HG03439 (cell line): ENCODE data around the gene MORN1.

Experiments used
- ATAC-seq: cut with Tn5 transposase; IDR thresholded peaks from one replicate; pipeline ENCODE4 v1.9.1; 2021; ENCODE audit warnings: mild to moderate bottlenecking, moderate library complexity; ENCODE audit not compliant: unreplicated experiment

MORN1 gene

GRCh38 chr1:2353551-2354438 is 37.6 kb downstream of the MORN1 start:
- no peak for ATAC-seq

GRCh38 chr1:2352897-2353550 is 38.3 kb downstream of the MORN1 start:
- no peak for ATAC-seq

- no peak for ATAC-seq
Observed at GRCh38 chr1:2352341-2352896, 38.9 kb downstream of the MORN1 start.

GRCh38 chr1:2351723-2352122 is 39.6 kb downstream of the MORN1 start:
- ATAC-seq, result no peak

- ATAC-seq, result no peak
Observed at GRCh38 chr1:2350911-2351655, 40.3 kb downstream of the MORN1 start.

GRCh38 chr1:2350501-2350900 is 40.9 kb downstream of the MORN1 start:
- no peak for ATAC-seq

- no peak for ATAC-seq
Observed at GRCh38 chr1:2349806-2350205, 41.5 kb downstream of the MORN1 start.

GRCh38 chr1:2348346-2349325 is 42.7 kb downstream of the MORN1 start:
- no peak for ATAC-seq

- no peak for ATAC-seq
Observed at GRCh38 chr1:2347896-2348295, 43.5 kb downstream of the MORN1 start.

- no peak for ATAC-seq
Observed at GRCh38 chr1:2347409-2347785, 44.0 kb downstream of the MORN1 start.

- ATAC-seq, result no peak
Observed at GRCh38 chr1:2346691-2347408, 44.5 kb downstream of the MORN1 start.

- ATAC-seq, result no peak
Observed at GRCh38 chr1:2345297-2346075, 45.9 kb downstream of the MORN1 start.

GRCh38 chr1:2344744-2345296 is 46.5 kb downstream of the MORN1 start:
- no peak for ATAC-seq

GRCh38 chr1:2344121-2344681 is 47.2 kb downstream of the MORN1 start:
- ATAC-seq, result no peak

GRCh38 chr1:2343023-2343935 is 48.1 kb downstream of the MORN1 start:
- ATAC-seq, result no peak

GRCh38 chr1:2342384-2343022 is 48.9 kb downstream of the MORN1 start:
- ATAC-seq, result no peak
